ENCODE measurements around the gene MGME1. TPM values are rescaled to one million over a fixed set of nuclear protein-coding genes. Genes with fewer than 3 reads are reported as not detected.

Gene MGME1
- total and polyA plus RNA-seq, 2 donors (not counting 1 experiment from before 2014, with no cell fraction given), result 11.7 to 11.9 TPM

GRCh38 chr20:17940224-17940971, 28.4 kb upstream of the MGME1 start:
- H3K9me3 ChIP-seq (ENCODE audit: control insufficient read depth, insufficient read depth, low read depth, low read length), result no peaks in the 10 kb centered on the region
- H3K4me1 ChIP-seq (ENCODE audit: control insufficient read depth, extremely low read depth, insufficient read depth, low read length), result peaks cover 19% of the 10 kb centered on the region
- H3K4me3 ChIP-seq (replicated peaks in 1 of 4; ENCODE audit: control extremely low read depth in 1 of 4, insufficient read depth in 1 of 4, low read depth in 3 of 4, low read length in 4 of 4), result no peak overlapping the region
- H3K4me2 ChIP-seq (ENCODE audit: extremely low read depth, insufficient read depth, low read length), result no peak overlapping the region
- TF ChIP-seq EZH2 (IDR thresholded peaks at IDR 0.05; ENCODE audit: low read length, missing control alignments) (no peak), CTCF (conservative IDR thresholded peaks at IDR 0.05 in 1 of 2, IDR thresholded peaks at IDR 0.05 in 1 of 2; ENCODE audit: low read depth in 1 of 2, low read length in 2 of 2) (no peak)
- H3K79me2 ChIP-seq (ENCODE audit: control insufficient read depth, insufficient read depth, low read length), result no peaks in the 10 kb centered on the region
- no peaks in the 10 kb centered on the region for H3K27me3 ChIP-seq (ENCODE audit: control insufficient read depth, insufficient read depth, low read length)
- DNase-seq (ENCODE audit: low read depth in 2 of 2), result no peak
- no peaks in the 10 kb centered on the region for H4K20me1 ChIP-seq (ENCODE audit: control insufficient read depth, extremely low read depth, insufficient read depth, low read length)
- H3K36me3 ChIP-seq (ENCODE audit: control insufficient read depth, insufficient read depth, low read length), result peaks cover 22% of the 10 kb centered on the region
- no peak overlapping the region for H2AFZ ChIP-seq (ENCODE audit: low read length)
- H3K27ac ChIP-seq (ENCODE audit: insufficient read depth, low read length), result no peak overlapping the region
- no peak overlapping the region for H3K9ac ChIP-seq (ENCODE audit: insufficient read depth, low read length)

GRCh38 chr20:17941087-17941825, 27.6 kb upstream of the MGME1 start:
- H3K4me3 ChIP-seq (replicated peaks in 1 of 4; ENCODE audit: control extremely low read depth in 1 of 4, insufficient read depth in 1 of 4, low read depth in 3 of 4, low read length in 4 of 4), result no peak overlapping the region
- no peak overlapping the region for H3K4me2 ChIP-seq (ENCODE audit: extremely low read depth, insufficient read depth, low read length)
- no peak overlapping the region for H3K27ac ChIP-seq (ENCODE audit: insufficient read depth, low read length)
- no peaks in the 10 kb centered on the region for H4K20me1 ChIP-seq (ENCODE audit: control insufficient read depth, extremely low read depth, insufficient read depth, low read length)
- H2AFZ ChIP-seq (ENCODE audit: low read length), result no peak overlapping the region
- peaks cover 28% of the 10 kb centered on the region for H3K36me3 ChIP-seq (ENCODE audit: control insufficient read depth, insufficient read depth, low read length)
- no peak for DNase-seq (ENCODE audit: low read depth in 2 of 2)
- H3K9me3 ChIP-seq (ENCODE audit: control insufficient read depth, insufficient read depth, low read depth, low read length), result no peaks in the 10 kb centered on the region
- no peaks in the 10 kb centered on the region for H3K79me2 ChIP-seq (ENCODE audit: control insufficient read depth, insufficient read depth, low read length)
- no peaks in the 10 kb centered on the region for H3K27me3 ChIP-seq (ENCODE audit: control insufficient read depth, insufficient read depth, low read length)
- TF ChIP-seq EZH2 (IDR thresholded peaks at IDR 0.05; ENCODE audit: low read length, missing control alignments), result no peak
- TF ChIP-seq CTCF (conservative IDR thresholded peaks at IDR 0.05 in 1 of 2, IDR thresholded peaks at IDR 0.05 in 1 of 2; ENCODE audit: low read depth in 1 of 2, low read length in 2 of 2), result no peak
- no peak overlapping the region for H3K9ac ChIP-seq (ENCODE audit: insufficient read depth, low read length)
- peaks cover 13% of the 10 kb centered on the region for H3K4me1 ChIP-seq (ENCODE audit: control insufficient read depth, extremely low read depth, insufficient read depth, low read length)

- Histone ChIP-seq H2AFZ (ENCODE audit: low read length) (no peak overlapping the region), H3K4me3 (replicated peaks in 1 of 4; ENCODE audit: control extremely low read depth in 1 of 4, insufficient read depth in 1 of 4, low read depth in 3 of 4, low read length in 4 of 4) (no peak overlapping the region), H3K9me3 (ENCODE audit: control insufficient read depth, insufficient read depth, low read depth, low read length) (no peaks in the 10 kb centered on the region), H4K20me1 (ENCODE audit: control insufficient read depth, extremely low read depth, insufficient read depth, low read length) (no peaks in the 10 kb centered on the region), H3K4me1 (ENCODE audit: control insufficient read depth, extremely low read depth, insufficient read depth, low read length) (peaks cover 9% of the 10 kb centered on the region), H3K27ac (ENCODE audit: insufficient read depth, low read length) (no peak overlapping the region), H3K4me2 (ENCODE audit: extremely low read depth, insufficient read depth, low read length) (no peak overlapping the region), H3K79me2 (ENCODE audit: control insufficient read depth, insufficient read depth, low read length) (no peaks in the 10 kb centered on the region), H3K9ac (ENCODE audit: insufficient read depth, low read length) (no peak overlapping the region), H3K27me3 (ENCODE audit: control insufficient read depth, insufficient read depth, low read length) (no peaks in the 10 kb centered on the region), H3K36me3 (ENCODE audit: control insufficient read depth, insufficient read depth, low read length) (peaks cover 28% of the 10 kb centered on the region)
- DNase-seq (ENCODE audit: low read depth in 2 of 2), result no peak
- TF ChIP-seq EZH2 (IDR thresholded peaks at IDR 0.05; ENCODE audit: low read length, missing control alignments) (no peak), CTCF (conservative IDR thresholded peaks at IDR 0.05 in 1 of 2, IDR thresholded peaks at IDR 0.05 in 1 of 2; ENCODE audit: low read depth in 1 of 2, low read length in 2 of 2) (no peak)
Measured at GRCh38 chr20:17941826-17942196, 27.0 kb upstream of the MGME1 start.

All from fibroblast of lung (primary cell).